OCI-LY7 (cell line): ENCODE data around the gene SLC39A13. TPM values are rescaled to one million over a fixed set of nuclear protein-coding genes. Genes with fewer than 3 reads are reported as not detected.

Experiments used
- BruUV-seq: library from RNA; stranded (reverse); fragments of 400-500 nt; replicated peaks from 2 replicates; lab custom pipeline; 2021; lab: Mats Ljungman, UMichigan
- CTCF ChIA-PET: fragments of 300-600 bp; sonication (Branson Sonifier 250); formaldehyde crosslinking; loops from one replicate; lab custom pipeline; 2022; ENCODE audit warnings: antibody characterized with exemption; ENCODE audit not compliant: unreplicated experiment; lab: Charles Lee
- POLR2A ChIA-PET: fragments of 300-600 bp; sonication (Branson Sonifier 250); formaldehyde crosslinking; loops from one replicate; lab custom pipeline; 2022; ENCODE audit warnings: antibody characterized with exemption; lab: Charles Lee
- DNase-seq: peaks from one replicate; pipeline ENCODE4 v3.0.0-alpha.2; 2015; ENCODE audit warnings: low spot score
- H2AFZ ChIP-seq: fragments of 200-600 bp; sonication (generic), shearing (Covaris generic); 2 replicates; pipeline ENCODE4 v1.6.1; 2014; ENCODE audit warnings: mild to moderate bottlenecking, antibody characterized with exemption, low read length, moderate library complexity
- H3K27ac ChIP-seq: fragments of 200-600 bp; sonication (generic); 2 replicates; pipeline ENCODE4 v1.5.1; 2014; ENCODE audit warnings: mixed run types, low read depth, mild to moderate bottlenecking, moderate library complexity, low read length, inconsistent platforms; ENCODE audit not compliant: poor library complexity, severe bottlenecking
- H3K36me3 ChIP-seq: fragments of 200-600 bp; sonication (generic); 2 replicates; pipeline ENCODE4 v1.6.1; 2014; ENCODE audit warnings: mild to moderate bottlenecking, antibody characterized with exemption, low read length, moderate library complexity, mixed read lengths; ENCODE audit not compliant: insufficient read depth
- H3K4me1 ChIP-seq: fragments of 200-600 bp; sonication (generic); 2 replicates; pipeline ENCODE4 v1.5.1; 2014; ENCODE audit warnings: mild to moderate bottlenecking, low read length; ENCODE audit not compliant: insufficient read depth, poor library complexity, severe bottlenecking
- H3K4me2 ChIP-seq: fragments of 200-600 bp; sonication (generic); 2 replicates; pipeline ENCODE4 v1.6.1; 2014; ENCODE audit warnings: mild to moderate bottlenecking, low read length
- H3K4me3 ChIP-seq: fragments of 200-600 bp; sonication (generic); 2 replicates; pipeline ENCODE4 v1.5.1; 2014; ENCODE audit warnings: mild to moderate bottlenecking, low read depth, low read length; ENCODE audit not compliant: poor library complexity, severe bottlenecking
- H3K79me2 ChIP-seq: fragments of 200-600 bp; sonication (generic); 2 replicates; pipeline ENCODE4 v1.6.1; 2016; ENCODE audit warnings: low read depth, mild to moderate bottlenecking, low read length, moderate library complexity, mixed read lengths; ENCODE audit not compliant: insufficient read depth
- H3K9me2 ChIP-seq: fragments of 200-600 bp; sonication (generic); 2 replicates; pipeline ENCODE4 v1.6.1; 2016; ENCODE audit warnings: mild to moderate bottlenecking, low read length, mixed read lengths; ENCODE audit not compliant: insufficient read depth
- H3K9me3 ChIP-seq: fragments of 200-600 bp; sonication (generic); 2 replicates; pipeline ENCODE4 v1.6.1; 2014; ENCODE audit warnings: mild to moderate bottlenecking, mixed run types, low read length, mixed read lengths
- H4K20me1 ChIP-seq: fragments of 200-600 bp; sonication (generic); 2 replicates; pipeline ENCODE4 v1.6.1; 2014; ENCODE audit warnings: mild to moderate bottlenecking, antibody characterized with exemption, low read length, moderate library complexity, mixed read lengths; ENCODE audit not compliant: insufficient read depth
- EZH2phosphoT487 ChIP-seq: fragments of 200-600 bp; sonication (generic); IDR thresholded peaks from 2 replicates; pipeline ENCODE4 v1.6.1; 2018; ENCODE audit warnings: low read depth, borderline replicate concordance, mild to moderate bottlenecking, mixed run types, antibody characterized with exemption, low read length, moderate library complexity, mixed read lengths
- intact Hi-C: fragments of 100-400 bp; cut with micrococcal nuclease; formaldehyde crosslinking; loops from one replicate; pipeline ENCODE4 v1.10.0; 2022; ENCODE audit not compliant: unreplicated experiment
- total RNA-seq, 2 experiments: library from RNA; depleted of rRNA in 1 of 2; stranded (reverse); fragments of >200 nt in 1 of 2; shearing (Covaris generic) in 1 of 2; gene quantifications; 2 replicates each; pipeline ENCODE4 v1.2.3, GENCODE V29; 2014 to 2022
- TF ChIP-seq, protein P1 (sequence below): fragments of 200-600 bp; sonication (generic); conservative IDR thresholded peaks from 2 replicates; pipeline ENCODE4 v1.5.1; 2014; ENCODE audit warnings: mild to moderate bottlenecking, antibody characterized with exemption, low read length, moderate library complexity, mixed read lengths

The SLC39A13 gene
- total RNA-seq, 2 experiments from 2014 or later, result 30.5 to 31.8 TPM

DNA sequence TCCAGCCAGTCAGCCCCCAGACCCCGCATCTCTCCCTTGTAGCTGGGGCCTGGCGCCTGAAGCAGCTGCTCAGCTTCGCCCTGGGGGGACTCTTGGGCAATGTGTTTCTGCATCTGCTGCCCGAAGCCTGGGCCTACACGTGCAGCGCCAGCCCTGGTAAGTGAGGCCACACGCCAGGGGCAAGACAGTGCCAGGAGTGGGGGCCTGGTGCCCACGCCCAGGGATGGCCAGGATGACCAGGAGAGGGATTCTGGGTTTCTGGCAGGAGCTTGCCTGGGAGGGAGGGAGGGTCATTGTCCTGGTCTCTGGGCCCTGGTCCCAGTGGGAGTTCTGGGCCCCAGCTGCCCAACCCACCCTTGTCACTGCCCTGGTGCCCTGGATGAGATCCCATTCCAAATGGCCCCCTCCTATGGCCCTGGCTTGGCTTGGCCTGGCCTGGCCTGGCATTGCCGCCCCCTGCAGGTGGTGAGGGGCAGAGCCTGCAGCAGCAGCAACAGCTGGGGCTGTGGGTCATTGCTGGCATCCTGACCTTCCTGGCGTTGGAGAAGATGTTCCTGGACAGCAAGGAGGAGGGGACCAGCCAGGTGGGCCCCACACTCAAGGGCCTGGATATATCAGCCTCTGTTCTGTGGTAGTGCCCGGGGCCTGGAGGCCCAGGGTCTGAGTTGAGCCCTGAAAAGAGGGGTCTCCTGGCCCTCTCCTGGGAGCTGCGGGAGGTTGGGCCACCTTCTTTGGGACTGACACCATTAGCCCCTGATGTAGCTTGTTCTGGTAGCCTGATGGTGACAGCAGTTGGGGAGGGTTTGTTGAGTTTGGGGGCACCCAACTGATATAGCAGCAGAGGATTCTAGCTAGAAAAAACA is 3.7 kb downstream of the SLC39A13 start:
- peak; percentile 71 for DNase-seq
- Histone ChIP-seq H3K4me2 (no peak overlapping the region), H3K36me3 (peaks cover 29% of the 10 kb centered on the region), H3K4me3 (no peak overlapping the region), H4K20me1 (no peaks in the 10 kb centered on the region), H2AFZ (no peak overlapping the region), H3K27ac (no peak overlapping the region), H3K9me3 (no peaks in the 10 kb centered on the region), H3K79me2 (no peaks in the 10 kb centered on the region), H3K9me2 (no peaks in the 10 kb centered on the region), H3K4me1 (peaks cover 25% of the 10 kb centered on the region)
- ChIA-PET CTCF (interaction anchor here (0.5 to 1.7 kb wide), 6 partner anchors 11 to 196 kb away, joined by 3 to 6 read pairs (median 3); no protein-coding TSS in a partner anchor), POLR2A (interaction anchor here (0.5 to 1.1 kb wide), 3 partner anchors 14 to 289 kb away, joined by 3 to 4 read pairs (median 3); partner anchors contain the start of gene PSMC3)
- TF ChIP-seq EZH2phosphoT487, result no peak
- TF ChIP-seq, protein P1, sequence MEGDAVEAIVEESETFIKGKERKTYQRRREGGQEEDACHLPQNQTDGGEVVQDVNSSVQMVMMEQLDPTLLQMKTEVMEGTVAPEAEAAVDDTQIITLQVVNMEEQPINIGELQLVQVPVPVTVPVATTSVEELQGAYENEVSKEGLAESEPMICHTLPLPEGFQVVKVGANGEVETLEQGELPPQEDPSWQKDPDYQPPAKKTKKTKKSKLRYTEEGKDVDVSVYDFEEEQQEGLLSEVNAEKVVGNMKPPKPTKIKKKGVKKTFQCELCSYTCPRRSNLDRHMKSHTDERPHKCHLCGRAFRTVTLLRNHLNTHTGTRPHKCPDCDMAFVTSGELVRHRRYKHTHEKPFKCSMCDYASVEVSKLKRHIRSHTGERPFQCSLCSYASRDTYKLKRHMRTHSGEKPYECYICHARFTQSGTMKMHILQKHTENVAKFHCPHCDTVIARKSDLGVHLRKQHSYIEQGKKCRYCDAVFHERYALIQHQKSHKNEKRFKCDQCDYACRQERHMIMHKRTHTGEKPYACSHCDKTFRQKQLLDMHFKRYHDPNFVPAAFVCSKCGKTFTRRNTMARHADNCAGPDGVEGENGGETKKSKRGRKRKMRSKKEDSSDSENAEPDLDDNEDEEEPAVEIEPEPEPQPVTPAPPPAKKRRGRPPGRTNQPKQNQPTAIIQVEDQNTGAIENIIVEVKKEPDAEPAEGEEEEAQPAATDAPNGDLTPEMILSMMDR, result peak; percentile 90
- BruUV-seq, result no TSS peak
- intact Hi-C loops, result loop anchor here (1.0 kb wide), 3 partner anchors 38 to 143 kb away; no protein-coding TSS in a partner anchor

GRCh38 chr11:47413351-47413750 is 5.0 kb downstream of the SLC39A13 start:
- POLR2A ChIA-PET, result interaction anchor here (0.6 kb wide), 1 partner anchor 193 kb away, joined by 3 read pairs; no protein-coding TSS in a partner anchor
- no peak for DNase-seq
- Histone ChIP-seq H3K9me3 (no peaks in the 10 kb centered on the region), H3K4me3 (no peak overlapping the region), H3K9me2 (no peaks in the 10 kb centered on the region), H3K4me1 (peaks cover 18% of the 10 kb centered on the region), H3K4me2 (no peak overlapping the region), H4K20me1 (no peaks in the 10 kb centered on the region), H3K79me2 (no peaks in the 10 kb centered on the region), H3K36me3 (peaks cover 41% of the 10 kb centered on the region), H3K27ac (no peak overlapping the region), H2AFZ (no peak overlapping the region)
- CTCF ChIA-PET, result no interaction called here
- BruUV-seq, result no TSS peak
- intact Hi-C loops, result no loop called here
- TF ChIP-seq EZH2phosphoT487, result no peak
- TF ChIP-seq, protein P1, result no peak
